Embryonic facial prominence (tissue), 1 donor: ENCODE measurements around the gene OTULIN.

Experiments used
- DNase-seq: peaks from one replicate; pipeline ENCODE4 v3.0.0-alpha.2; 2016; ENCODE audit errors: extremely low spot score

Gene OTULIN

GRCh38 chr5:14664270-14665100 is at the start of gene OTULIN:
TSS of gene OTULIN (plus strand) at chr5:14664718. CDS start at chr5:14664826, 108 bp downstream.
- DNase-seq: peak; percentile 78

GRCh38 chr5:14615365-14615764 is 49.2 kb upstream of the OTULIN start:
- no peak for DNase-seq

- DNase-seq: no peak
These were observed 47.1 kb upstream of the OTULIN start for GRCh38 chr5:14617441-14617840.

GRCh38 chr5:14627270-14627669 is 37.2 kb upstream of the OTULIN start:
- DNase-seq: no peak

- peak; percentile 43 for DNase-seq
These were observed 36.2 kb upstream of the OTULIN start for GRCh38 chr5:14628346-14628745.

- no peak for DNase-seq
These were observed 33.8 kb upstream of the OTULIN start for GRCh38 chr5:14630671-14631070.

GRCh38 chr5:14635656-14636055 is 28.9 kb upstream of the OTULIN start:
- no peak for DNase-seq

GRCh38 chr5:14640765-14641164 is 23.8 kb upstream of the OTULIN start:
- no peak for DNase-seq

GRCh38 chr5:14644623-14645237 is 19.8 kb upstream of the OTULIN start:
- no peak for DNase-seq

- DNase-seq: no peak
These were observed 14.5 kb upstream of the OTULIN start for GRCh38 chr5:14650052-14650451.

GRCh38 chr5:14655146-14655741 is 9.3 kb upstream of the OTULIN start:
- no peak for DNase-seq

GRCh38 chr5:14656898-14657297 is 7.6 kb upstream of the OTULIN start:
- DNase-seq: no peak

- DNase-seq: no peak
These were observed 4.5 kb upstream of the OTULIN start for GRCh38 chr5:14659821-14660607.

- no peak for DNase-seq
These were observed 3.7 kb upstream of the OTULIN start for GRCh38 chr5:14660833-14661232.

GRCh38 chr5:14662721-14663260 is 1.7 kb upstream of the OTULIN start:
- no peak for DNase-seq

- no peak for DNase-seq
These were observed 716 bp upstream of the OTULIN start for GRCh38 chr5:14663734-14664269.

- DNase-seq: no peak
These were observed 744 bp downstream of the OTULIN start for GRCh38 chr5:14665101-14665822.

- no peak for DNase-seq
These were observed 1.4 kb downstream of the OTULIN start for GRCh38 chr5:14665949-14666348.

GRCh38 chr5:14666357-14666756 is 1.8 kb downstream of the OTULIN start:
- DNase-seq: no peak

GRCh38 chr5:14667290-14667689 is 2.8 kb downstream of the OTULIN start:
- DNase-seq: no peak

- DNase-seq: no peak
These were observed 3.3 kb downstream of the OTULIN start for GRCh38 chr5:14667770-14668169.
